Measurements from ENCODE around the gene RNF135. TPM values are rescaled to one million over a fixed set of nuclear protein-coding genes. Genes with fewer than 3 reads are reported as not detected.

The RNF135 gene
- total RNA-seq, 1 donor = 11.2 TPM

DNA sequence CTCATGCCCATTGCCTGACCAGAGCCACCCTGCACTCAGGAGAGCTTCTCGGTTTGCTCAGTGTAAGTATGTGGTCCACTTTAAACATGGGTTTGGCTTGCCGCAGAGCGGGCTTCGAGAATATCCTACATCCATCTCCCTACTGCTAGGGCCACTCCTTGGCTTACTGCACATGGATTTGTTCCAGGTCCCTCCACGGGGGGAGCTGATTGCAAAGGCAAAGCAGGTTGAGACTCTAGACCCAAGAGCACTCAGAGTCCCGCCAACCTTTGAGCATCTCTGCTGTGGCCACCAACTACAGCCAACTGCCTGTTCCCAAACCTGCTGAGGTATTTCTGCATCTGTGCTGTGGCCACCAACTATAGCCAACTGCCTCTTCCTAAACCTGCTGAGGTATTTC is 26.4 kb downstream of the RNF135 start:
- no peak for DNase-seq (ENCODE audit: insufficient read length, low spot score, missing footprints)
- Histone ChIP-seq H3K27ac (ENCODE audit: low read depth, low read length) (no peak overlapping the region), H3K4me3 (ENCODE audit: insufficient read depth, low read length) (no peak overlapping the region), H3K36me3 (ENCODE audit: insufficient read depth, low read length) (peaks cover 47% of the 10 kb centered on the region), H3K9me3 (ENCODE audit: low read depth, low read length) (no peaks in the 10 kb centered on the region), H3K27me3 (ENCODE audit: insufficient read depth, low read length) (no peaks in the 10 kb centered on the region), H3K79me2 (ENCODE audit: insufficient read depth, low read length) (no peaks in the 10 kb centered on the region), H3K4me2 (ENCODE audit: insufficient read depth, low read length) (no peak overlapping the region), H2AFZ (ENCODE audit: low read length) (no peak overlapping the region), H4K20me1 (ENCODE audit: insufficient read depth, low read length) (peaks cover 2% of the 10 kb centered on the region), H3K4me1 (ENCODE audit: insufficient read depth, low read length) (no peaks in the 10 kb centered on the region)
- TF ChIP-seq CTCF (IDR thresholded peaks at IDR 0.05; ENCODE audit: extremely low read depth, low read depth, low read length) = no peak

GRCh38 chr17:30997842-30998241 is 27.0 kb downstream of the RNF135 start:
- H3K4me2 ChIP-seq (ENCODE audit: insufficient read depth, low read length) = no peak overlapping the region
- H2AFZ ChIP-seq (ENCODE audit: low read length) = no peak overlapping the region
- no peak overlapping the region for H3K27ac ChIP-seq (ENCODE audit: low read depth, low read length)
- H3K4me1 ChIP-seq (ENCODE audit: insufficient read depth, low read length) = no peaks in the 10 kb centered on the region
- no peak for TF ChIP-seq CTCF (IDR thresholded peaks at IDR 0.05; ENCODE audit: extremely low read depth, low read depth, low read length)
- H4K20me1 ChIP-seq (ENCODE audit: insufficient read depth, low read length) = no peaks in the 10 kb centered on the region
- H3K36me3 ChIP-seq (ENCODE audit: insufficient read depth, low read length) = peaks cover 47% of the 10 kb centered on the region
- no peaks in the 10 kb centered on the region for H3K27me3 ChIP-seq (ENCODE audit: insufficient read depth, low read length)
- H3K4me3 ChIP-seq (ENCODE audit: insufficient read depth, low read length) = no peak overlapping the region
- no peaks in the 10 kb centered on the region for H3K79me2 ChIP-seq (ENCODE audit: insufficient read depth, low read length)
- H3K9me3 ChIP-seq (ENCODE audit: low read depth, low read length) = no peaks in the 10 kb centered on the region
- DNase-seq (ENCODE audit: insufficient read length, low spot score, missing footprints) = no peak

DNA sequence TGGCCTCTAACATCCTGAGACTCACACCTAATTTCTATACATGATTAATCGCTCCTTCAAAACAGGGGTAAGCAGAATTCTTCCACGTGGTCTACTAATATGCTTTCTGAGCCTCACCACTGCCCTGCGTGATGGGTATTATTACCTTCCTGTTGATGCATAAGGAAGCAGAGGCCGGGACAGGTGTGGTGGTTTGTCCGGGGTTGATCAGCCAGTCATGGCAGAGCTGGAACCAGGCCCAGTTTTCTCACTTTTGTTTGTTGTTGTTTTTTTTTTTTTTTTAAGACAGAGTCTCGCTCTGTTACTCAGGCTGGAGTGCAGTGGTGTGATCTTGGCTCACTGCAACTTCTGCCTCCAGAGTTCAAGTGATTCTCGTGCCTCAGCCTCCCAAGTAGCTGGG is 31.2 kb downstream of the RNF135 start:
- peaks cover 52% of the 10 kb centered on the region for H3K36me3 ChIP-seq (ENCODE audit: insufficient read depth, low read length)

GRCh38 chr17:31003225-31003866 is 32.5 kb downstream of the RNF135 start:
- peaks cover 6% of the 10 kb centered on the region for H3K4me1 ChIP-seq (ENCODE audit: insufficient read depth, low read length)
- no peaks in the 10 kb centered on the region for H3K27me3 ChIP-seq (ENCODE audit: insufficient read depth, low read length)
- H3K4me2 ChIP-seq (ENCODE audit: insufficient read depth, low read length) = no peak overlapping the region
- H2AFZ ChIP-seq (ENCODE audit: low read length) = no peak overlapping the region
- H3K79me2 ChIP-seq (ENCODE audit: insufficient read depth, low read length) = peaks cover 8% of the 10 kb centered on the region
- TF ChIP-seq CTCF (IDR thresholded peaks at IDR 0.05; ENCODE audit: extremely low read depth, low read depth, low read length) = no peak
- H3K36me3 ChIP-seq (ENCODE audit: insufficient read depth, low read length) = peaks cover 39% of the 10 kb centered on the region
- DNase-seq (ENCODE audit: insufficient read length, low spot score, missing footprints) = no peak
- H3K27ac ChIP-seq (ENCODE audit: low read depth, low read length) = no peak overlapping the region
- no peaks in the 10 kb centered on the region for H3K9me3 ChIP-seq (ENCODE audit: low read depth, low read length)
- H3K4me3 ChIP-seq (ENCODE audit: insufficient read depth, low read length) = no peak overlapping the region
- H4K20me1 ChIP-seq (ENCODE audit: insufficient read depth, low read length) = no peaks in the 10 kb centered on the region

More for the DNA sequence above, 31.2 kb downstream of the RNF135 start:
- Histone ChIP-seq H3K9me3 (ENCODE audit: low read depth, low read length) (no peaks in the 10 kb centered on the region), H2AFZ (ENCODE audit: low read length) (no peak overlapping the region), H3K27me3 (ENCODE audit: insufficient read depth, low read length) (no peaks in the 10 kb centered on the region), H3K4me3 (ENCODE audit: insufficient read depth, low read length) (no peak overlapping the region), H3K79me2 (ENCODE audit: insufficient read depth, low read length) (peaks cover 2% of the 10 kb centered on the region), H3K27ac (ENCODE audit: low read depth, low read length) (no peak overlapping the region), H3K4me1 (ENCODE audit: insufficient read depth, low read length) (no peaks in the 10 kb centered on the region), H4K20me1 (ENCODE audit: insufficient read depth, low read length) (no peaks in the 10 kb centered on the region), H3K4me2 (ENCODE audit: insufficient read depth, low read length) (no peak overlapping the region)
- TF ChIP-seq CTCF (IDR thresholded peaks at IDR 0.05; ENCODE audit: extremely low read depth, low read depth, low read length) = no peak
- no peak for DNase-seq (ENCODE audit: insufficient read length, low spot score, missing footprints)

Measured in osteoblast (primary cell).